Transverse colon (tissue), 4 donors: ENCODE measurements around the gene GAS2L2.

ENCODE experiments used
- CTCF ChIP-seq, 5 experiments: fragments of 200-600 bp in 3 of 5; fragments of 450-650 bp in 2 of 5; sonication (generic) in 3 of 5; IDR thresholded peaks; 1 replicate in 2 of 5; 2 replicates in 3 of 5; pipeline ENCODE4 v1.5.1; 2016 to 2017; ENCODE audit warnings: antibody characterized with exemption in 5 of 5, inconsistent platforms in 3 of 5, mild to moderate bottlenecking in 2 of 5, moderate library complexity in 1 of 5
- EP300 ChIP-seq: sonication (generic); formaldehyde crosslinking; IDR thresholded peaks from one replicate; pipeline ENCODE4 v1.6.1; 2017; ENCODE audit warnings: antibody characterized with exemption, low read depth
- POLR2AphosphoS5 ChIP-seq, 3 donors: sonication (generic); formaldehyde crosslinking; IDR thresholded peaks; one replicate each; pipeline ENCODE4 v1.6.1; 2016; ENCODE audit warnings: antibody characterized with exemption in 3 of 3

GRCh38 chr17:35768797-35769196 lies 15.8 kb upstream of the GAS2L2 start:
- TF ChIP-seq EP300 (no peak), POLR2AphosphoS5 (IDR thresholded peaks at IDR 0.05) (no peak), CTCF (IDR thresholded peaks at IDR 0.05) (no peak)
